ENCODE data around the gene LRSAM1. TPM values are rescaled to one million over a fixed set of nuclear protein-coding genes. Genes with fewer than 3 reads are reported as not detected.

Gene LRSAM1
- total RNA-seq, 1 experiment from 2014 or later = 25.8 TPM

- no peaks in the 10 kb centered on the region for H3K9me3 ChIP-seq
- no peak for TF ChIP-seq CTCF (IDR thresholded peaks at IDR 0.05; ENCODE audit: insufficient read depth in 1 of 2, low read depth in 1 of 2, low read length in 1 of 2, severe bottlenecking in 1 of 2, unreplicated experiment in 1 of 2)
- peaks cover 5% of the 10 kb centered on the region for H3K4me1 ChIP-seq
- no peaks in the 10 kb centered on the region for H3K9me3 Mint-ChIP-seq (ENCODE audit: unreplicated experiment)
- H3K27me3 ChIP-seq (replicated peaks; ENCODE audit: control insufficient read depth, insufficient read depth, low read length) = no peaks in the 10 kb centered on the region
- H3K36me3 ChIP-seq (ENCODE audit: control insufficient read depth, insufficient read depth, low read length) = peaks cover 2% of the 10 kb centered on the region
- H3K4me1 Mint-ChIP-seq (ENCODE audit: low read depth, unreplicated experiment) = peaks cover 9% of the 10 kb centered on the region
- POLR2A ChIA-PET = interaction anchor here (1.1 to 1.2 kb wide), 2 partner anchors 11 to 16 kb away, joined by 3 read pairs; no protein-coding TSS in a partner anchor
- H3K27me3 Mint-ChIP-seq (ENCODE audit: insufficient read depth, unreplicated experiment) = no peaks in the 10 kb centered on the region
- CTCF ChIA-PET = no interaction called here
- no peak overlapping the region for H3K4me3 Mint-ChIP-seq (ENCODE audit: unreplicated experiment)
- peaks cover 73% of the 10 kb centered on the region for H3K36me3 Mint-ChIP-seq (ENCODE audit: insufficient read depth, unreplicated experiment)
- H3K4me3 ChIP-seq (ENCODE audit: low read depth, low read length) = no peak overlapping the region
- no peak overlapping the region for H3K27ac Mint-ChIP-seq (ENCODE audit: unreplicated experiment)
- BruUV-seq (replicated peaks) = no TSS peak
- intact Hi-C loops (cut with micrococcal nuclease; ENCODE audit: unreplicated experiment) = no loop called here
- DNase-seq = no peak
These were observed 47.7 kb upstream of the LRSAM1 start for GRCh38 chr9:127403507-127404192.

GRCh38 chr9:127404631-127405030 is 46.7 kb upstream of the LRSAM1 start:
- TF ChIP-seq CTCF (IDR thresholded peaks at IDR 0.05; ENCODE audit: insufficient read depth in 1 of 2, low read depth in 1 of 2, low read length in 1 of 2, severe bottlenecking in 1 of 2, unreplicated experiment in 1 of 2) = no peak
- peaks cover 9% of the 10 kb centered on the region for H3K4me1 Mint-ChIP-seq (ENCODE audit: low read depth, unreplicated experiment)
- no peak overlapping the region for H3K4me3 Mint-ChIP-seq (ENCODE audit: unreplicated experiment)
- CTCF ChIA-PET = no interaction called here
- intact Hi-C loops (cut with micrococcal nuclease; ENCODE audit: unreplicated experiment) = no loop called here
- Histone ChIP-seq H3K36me3 (ENCODE audit: control insufficient read depth, insufficient read depth, low read length) (peaks cover 2% of the 10 kb centered on the region), H3K4me1 (no peaks in the 10 kb centered on the region), H3K4me3 (ENCODE audit: low read depth, low read length) (no peak overlapping the region), H3K9me3 (no peaks in the 10 kb centered on the region), H3K27me3 (replicated peaks; ENCODE audit: control insufficient read depth, insufficient read depth, low read length) (no peaks in the 10 kb centered on the region)
- BruUV-seq (replicated peaks) = no TSS peak
- H3K27ac Mint-ChIP-seq (ENCODE audit: unreplicated experiment) = no peak overlapping the region
- peaks cover 63% of the 10 kb centered on the region for H3K36me3 Mint-ChIP-seq (ENCODE audit: insufficient read depth, unreplicated experiment)
- POLR2A ChIA-PET = interaction anchor here (1.1 to 1.2 kb wide), 2 partner anchors 12 to 17 kb away, joined by 3 read pairs; no protein-coding TSS in a partner anchor
- no peak for DNase-seq
- H3K27me3 Mint-ChIP-seq (ENCODE audit: insufficient read depth, unreplicated experiment) = no peaks in the 10 kb centered on the region
- no peaks in the 10 kb centered on the region for H3K9me3 Mint-ChIP-seq (ENCODE audit: unreplicated experiment)

- Mint-ChIP-seq H3K36me3 (ENCODE audit: insufficient read depth, unreplicated experiment) (peaks cover 60% of the 10 kb centered on the region), H3K4me3 (ENCODE audit: unreplicated experiment) (no peak overlapping the region), H3K27me3 (ENCODE audit: insufficient read depth, unreplicated experiment) (no peaks in the 10 kb centered on the region), H3K9me3 (ENCODE audit: unreplicated experiment) (no peaks in the 10 kb centered on the region), H3K4me1 (ENCODE audit: low read depth, unreplicated experiment) (peaks cover 9% of the 10 kb centered on the region), H3K27ac (ENCODE audit: unreplicated experiment) (peak overlapping the region; percentile 61)
- no TSS peak for BruUV-seq (replicated peaks)
- no peaks in the 10 kb centered on the region for H3K4me1 ChIP-seq
- CTCF ChIA-PET = no interaction called here
- intact Hi-C loops (cut with micrococcal nuclease; ENCODE audit: unreplicated experiment) = loop anchor here (2.0 kb wide), 1 partner anchor 45 kb away; no protein-coding TSS in a partner anchor
- H3K36me3 ChIP-seq (ENCODE audit: control insufficient read depth, insufficient read depth, low read length) = peaks cover 2% of the 10 kb centered on the region
- no peak for TF ChIP-seq CTCF (IDR thresholded peaks at IDR 0.05; ENCODE audit: insufficient read depth in 1 of 2, low read depth in 1 of 2, low read length in 1 of 2, severe bottlenecking in 1 of 2, unreplicated experiment in 1 of 2)
- DNase-seq = peak in 1 of 2 experiments; percentile 35
- H3K4me3 ChIP-seq (ENCODE audit: low read depth, low read length) = no peak overlapping the region
- H3K27me3 ChIP-seq (replicated peaks; ENCODE audit: control insufficient read depth, insufficient read depth, low read length) = no peaks in the 10 kb centered on the region
- POLR2A ChIA-PET = no interaction called here
- H3K9me3 ChIP-seq = no peaks in the 10 kb centered on the region
These were observed 45.8 kb upstream of the LRSAM1 start for GRCh38 chr9:127405344-127406125.

Data from Caco-2 (cell line).